ENCODE results near the gene SLAMF1. TPM values are rescaled to one million over a fixed set of nuclear protein-coding genes. Genes with fewer than 3 reads are reported as not detected.

The SLAMF1 gene
- total and polyA plus RNA-seq, 7 experiments from 2014 or later = 14.6 to 90.3 (median 22.9) TPM

- peak overlapping the region in 8 of 10 donors; percentile 30 to 60 (median 53) for H3K4me3 Mint-ChIP-seq
- ChIA-PET POLR2A (interaction anchor here (0.6 to 2.5 kb wide), 9 partner anchors 12 to 178 kb away, joined by 3 to 17 read pairs (median 4); no protein-coding TSS in a partner anchor), CTCF (interaction anchor here (0.6 to 7.6 kb wide), 28 partner anchors 12 to 178 kb away, joined by 3 to 71 read pairs (median 4); partner anchors contain the start of genes SLAMF1 and SLAMF6)
- no peaks in the 10 kb centered on the region for H3K9me3 ChIP-seq (ENCODE audit: control insufficient read depth in 2 of 3, low read length in 3 of 3)
- H3K27ac ChIP-seq (ENCODE audit: low read depth, low read length) = no peak overlapping the region
- intact Hi-C loops (cut with micrococcal nuclease) = loop anchor here (1.0 to 10.0 kb wide), 14 partner anchors 29 to 510 kb away; partner anchors contain the start of genes COPA (in 2 of the 2), NCSTN (in 2 of the 2) and IGSF8 (in 1 of the 2)
- H3K27me3 Mint-ChIP-seq = no peaks in the 10 kb centered on the region
- peaks cover 11 to 58% (median 34%) of the 10 kb centered on the region in 5 donors for H3K36me3 Mint-ChIP-seq
- peaks cover 13 to 42% (median 16%) of the 10 kb centered on the region in 3 experiments for H3K36me3 ChIP-seq (ENCODE audit: control insufficient read depth in 2 of 3, insufficient read depth in 3 of 3, low read length in 3 of 3)
- H3K27ac Mint-ChIP-seq = peak overlapping the region; percentile 52 to 85 (median 81)
- H3K4me1 Mint-ChIP-seq = peaks cover 22 to 60% (median 39%) of the 10 kb centered on the region in 7 donors
- DNase-seq = peak in 7 of 9 donors; percentile 71 to 85 (median 80)
- H3K27me3 ChIP-seq (ENCODE audit: control insufficient read depth in 2 of 2, insufficient read depth in 2 of 2, low read length in 2 of 2) = no peaks in the 10 kb centered on the region
- peaks cover 0 to 29% (median 15%) of the 10 kb centered on the region in 11 donors for H3K9me3 Mint-ChIP-seq
- ATAC-seq = peak; percentile 99
- H3K4me3 ChIP-seq (ENCODE audit: low read length) = no peak overlapping the region
- peaks cover 6 to 15% of the 10 kb centered on the region in 2 donors for H3K4me1 ChIP-seq (ENCODE audit: control insufficient read depth in 2 of 2, insufficient read depth in 2 of 2, low read length in 2 of 2)
Measured at GRCh38 chr1:160607011-160607671, 39.7 kb downstream of the SLAMF1 start.

GRCh38 chr1:160606611-160607010 is 40.2 kb downstream of the SLAMF1 start:
- peaks cover 22 to 60% (median 39%) of the 10 kb centered on the region in 7 donors for H3K4me1 Mint-ChIP-seq
- Histone ChIP-seq H3K4me3 (ENCODE audit: low read length) (no peak overlapping the region), H3K27me3 (ENCODE audit: control insufficient read depth in 2 of 2, insufficient read depth in 2 of 2, low read length in 2 of 2) (no peaks in the 10 kb centered on the region), H3K36me3 (ENCODE audit: control insufficient read depth in 2 of 3, insufficient read depth in 3 of 3, low read length in 3 of 3) (peaks cover 12 to 37% (median 13%) of the 10 kb centered on the region in 3 experiments), H3K27ac (ENCODE audit: low read depth, low read length) (no peak overlapping the region), H3K4me1 (ENCODE audit: control insufficient read depth in 2 of 2, insufficient read depth in 2 of 2, low read length in 2 of 2) (peaks cover 6 to 15% of the 10 kb centered on the region in 2 donors), H3K9me3 (ENCODE audit: control insufficient read depth in 2 of 3, low read length in 3 of 3) (no peaks in the 10 kb centered on the region)
- H3K9me3 Mint-ChIP-seq = peaks cover 0 to 34% (median 19%) of the 10 kb centered on the region in 11 donors
- H3K36me3 Mint-ChIP-seq = peaks cover 15 to 63% (median 37%) of the 10 kb centered on the region in 5 donors
- ChIA-PET POLR2A (interaction anchor here (0.7 to 2.5 kb wide), 8 partner anchors 13 to 315 kb away, joined by 3 to 17 read pairs (median 4); no protein-coding TSS in a partner anchor), CTCF (interaction anchor here (0.6 to 7.6 kb wide), 29 partner anchors 9 to 185 kb away, joined by 3 to 71 read pairs (median 4); partner anchors contain the start of gene SLAMF1)
- H3K4me3 Mint-ChIP-seq = peak overlapping the region in 8 of 10 donors; percentile 30 to 60 (median 53)
- intact Hi-C loops (cut with micrococcal nuclease) = loop anchor here (1.0 to 10.0 kb wide), 14 partner anchors 28 to 509 kb away; partner anchors contain the start of genes COPA (in 2 of the 2), NCSTN (in 2 of the 2) and IGSF8 (in 1 of the 2)
- H3K27ac Mint-ChIP-seq = peak overlapping the region; percentile 52 to 85 (median 81)
- no peaks in the 10 kb centered on the region for H3K27me3 Mint-ChIP-seq
- DNase-seq (no peak), ATAC-seq (no peak)

GRCh38 chr1:160605792-160606479 is 40.9 kb downstream of the SLAMF1 start:
- no peak for ATAC-seq
- ChIA-PET POLR2A (interaction anchor here (0.7 to 2.5 kb wide), 9 partner anchors 13 to 314 kb away, joined by 3 to 17 read pairs (median 4); no protein-coding TSS in a partner anchor), CTCF (interaction anchor here (0.6 to 7.6 kb wide), 30 partner anchors 8 to 184 kb away, joined by 3 to 71 read pairs (median 4); partner anchors contain the start of gene SLAMF1)
- peaks cover 5 to 30% (median 12%) of the 10 kb centered on the region in 3 experiments for H3K36me3 ChIP-seq (ENCODE audit: control insufficient read depth in 2 of 3, insufficient read depth in 3 of 3, low read length in 3 of 3)
- no peak overlapping the region for H3K4me3 ChIP-seq (ENCODE audit: low read length)
- no peaks in the 10 kb centered on the region for H3K9me3 ChIP-seq (ENCODE audit: control insufficient read depth in 2 of 3, low read length in 3 of 3)
- DNase-seq = no peak
- H3K27me3 Mint-ChIP-seq = no peaks in the 10 kb centered on the region
- H3K4me1 ChIP-seq (ENCODE audit: control insufficient read depth in 2 of 2, insufficient read depth in 2 of 2, low read length in 2 of 2) = peaks cover 6 to 15% of the 10 kb centered on the region in 2 donors
- H3K4me1 Mint-ChIP-seq = peaks cover 22 to 54% (median 39%) of the 10 kb centered on the region in 7 donors
- H3K4me3 Mint-ChIP-seq = peak overlapping the region in 2 of 10 donors; percentile 16 to 36
- peak overlapping the region in 5 of 9 donors; percentile 14 to 81 (median 81) for H3K27ac Mint-ChIP-seq
- peaks cover 18 to 65% (median 36%) of the 10 kb centered on the region in 5 donors for H3K36me3 Mint-ChIP-seq
- no peak overlapping the region for H3K27ac ChIP-seq (ENCODE audit: low read depth, low read length)
- intact Hi-C loops (cut with micrococcal nuclease) = loop anchor here (5.0 to 10.0 kb wide), 2 partner anchors 501 to 509 kb away; partner anchors contain the start of gene IGSF8 (in 1 of the 2)
- peaks cover 6 to 41% (median 24%) of the 10 kb centered on the region in 11 donors for H3K9me3 Mint-ChIP-seq
- no peaks in the 10 kb centered on the region for H3K27me3 ChIP-seq (ENCODE audit: control insufficient read depth in 2 of 2, insufficient read depth in 2 of 2, low read length in 2 of 2)

- intact Hi-C loops (cut with micrococcal nuclease) = loop anchor here (5.0 to 10.0 kb wide), 2 partner anchors 500 to 508 kb away; partner anchors contain the start of gene IGSF8 (in 1 of the 2)
Measured at GRCh38 chr1:160605205-160605604, 41.6 kb downstream of the SLAMF1 start.

GRCh38 chr1:160597705-160598104 is 49.1 kb downstream of the SLAMF1 start:
- Mint-ChIP-seq H3K4me3 (no peak overlapping the region), H3K27ac (peak overlapping the region in 1 of 9 donors; percentile 7), H3K27me3 (no peaks in the 10 kb centered on the region), H3K9me3 (peaks cover 10 to 43% (median 23%) of the 10 kb centered on the region in 11 donors), H3K36me3 (peaks cover 11 to 46% (median 17%) of the 10 kb centered on the region in 5 donors), H3K4me1 (no peaks in the 10 kb centered on the region)
- H3K9me3 ChIP-seq (ENCODE audit: control insufficient read depth in 2 of 3, low read length in 3 of 3) = no peaks in the 10 kb centered on the region
- ChIA-PET POLR2A (interaction anchor here (0.6 to 1.1 kb wide), 5 partner anchors 9 to 334 kb away, joined by 3 to 5 read pairs (median 3); partner anchors contain the start of gene CD84), CTCF (interaction anchor here (0.6 to 1.5 kb wide), 6 partner anchors 8 to 221 kb away, joined by 3 to 4 read pairs (median 4); no protein-coding TSS in a partner anchor)
- no peak overlapping the region for H3K27ac ChIP-seq (ENCODE audit: low read depth, low read length)
- DNase-seq (no peak), ATAC-seq (no peak)
- no peaks in the 10 kb centered on the region for H3K27me3 ChIP-seq (ENCODE audit: control insufficient read depth in 2 of 2, insufficient read depth in 2 of 2, low read length in 2 of 2)
- H3K4me3 ChIP-seq (ENCODE audit: low read length) = no peak overlapping the region
- peaks cover 0 to 5% of the 10 kb centered on the region in 2 donors for H3K4me1 ChIP-seq (ENCODE audit: control insufficient read depth in 2 of 2, insufficient read depth in 2 of 2, low read length in 2 of 2)
- no peaks in the 10 kb centered on the region for H3K36me3 ChIP-seq (ENCODE audit: control insufficient read depth in 2 of 3, insufficient read depth in 3 of 3, low read length in 3 of 3)
- intact Hi-C loops (cut with micrococcal nuclease) = no loop called here

More at GRCh38 chr1:160605205-160605604, 41.6 kb downstream of the SLAMF1 start:
- Mint-ChIP-seq H3K4me1 (peaks cover 22 to 47% (median 39%) of the 10 kb centered on the region in 7 donors), H3K4me3 (peak overlapping the region in 1 of 10 donors; percentile 16), H3K36me3 (peaks cover 18 to 61% (median 32%) of the 10 kb centered on the region in 5 donors), H3K9me3 (peaks cover 7 to 46% (median 27%) of the 10 kb centered on the region in 11 donors), H3K27ac (peak overlapping the region in 4 of 9 donors; percentile 24 to 81 (median 55)), H3K27me3 (no peaks in the 10 kb centered on the region)
- ChIA-PET POLR2A (interaction anchor here (0.7 to 2.5 kb wide), 4 partner anchors 27 to 176 kb away, joined by 3 to 17 read pairs (median 4); no protein-coding TSS in a partner anchor), CTCF (interaction anchor here (0.6 to 7.6 kb wide), 14 partner anchors 8 to 183 kb away, joined by 3 to 71 read pairs (median 4); no protein-coding TSS in a partner anchor)
- H3K27ac ChIP-seq (ENCODE audit: low read depth, low read length) = no peak overlapping the region
- ATAC-seq (no peak), DNase-seq (no peak)
- H3K4me1 ChIP-seq (ENCODE audit: control insufficient read depth in 2 of 2, insufficient read depth in 2 of 2, low read length in 2 of 2) = peaks cover 6 to 15% of the 10 kb centered on the region in 2 donors
- no peaks in the 10 kb centered on the region for H3K9me3 ChIP-seq (ENCODE audit: control insufficient read depth in 2 of 3, low read length in 3 of 3)
- H3K4me3 ChIP-seq (ENCODE audit: low read length) = no peak overlapping the region
- H3K27me3 ChIP-seq (ENCODE audit: control insufficient read depth in 2 of 2, insufficient read depth in 2 of 2, low read length in 2 of 2) = no peaks in the 10 kb centered on the region
- H3K36me3 ChIP-seq (ENCODE audit: control insufficient read depth in 2 of 3, insufficient read depth in 3 of 3, low read length in 3 of 3) = peaks cover 0 to 23% (median 5%) of the 10 kb centered on the region in 3 experiments
